ENCODE results near the gene SLC1A4. TPM values are rescaled to one million over a fixed set of nuclear protein-coding genes. Genes with fewer than 3 reads are reported as not detected.

SLC1A4 gene
- total RNA-seq, 4 donors from 2014 or later: 2.7 to 12.4 (median 3.4) TPM

- DNase-seq: no peak
- H3K4me3 ChIP-seq: no peak overlapping the region
- H3K36me3 ChIP-seq: no peaks in the 10 kb centered on the region
- no peaks in the 10 kb centered on the region for H3K9me3 ChIP-seq
- peaks cover 0 to 4% (median 3%) of the 10 kb centered on the region in 4 donors for H3K4me1 ChIP-seq
- TF ChIP-seq CTCF (IDR thresholded peaks at IDR 0.05) (no peak), POLR2A (IDR thresholded peaks at IDR 0.05) (no peak)
- no peak overlapping the region for H3K27ac ChIP-seq
- no peaks in the 10 kb centered on the region for H3K27me3 ChIP-seq
These were observed 37.8 kb upstream of the SLC1A4 start for GRCh38 chr2:64951306-64951953.

DNA sequence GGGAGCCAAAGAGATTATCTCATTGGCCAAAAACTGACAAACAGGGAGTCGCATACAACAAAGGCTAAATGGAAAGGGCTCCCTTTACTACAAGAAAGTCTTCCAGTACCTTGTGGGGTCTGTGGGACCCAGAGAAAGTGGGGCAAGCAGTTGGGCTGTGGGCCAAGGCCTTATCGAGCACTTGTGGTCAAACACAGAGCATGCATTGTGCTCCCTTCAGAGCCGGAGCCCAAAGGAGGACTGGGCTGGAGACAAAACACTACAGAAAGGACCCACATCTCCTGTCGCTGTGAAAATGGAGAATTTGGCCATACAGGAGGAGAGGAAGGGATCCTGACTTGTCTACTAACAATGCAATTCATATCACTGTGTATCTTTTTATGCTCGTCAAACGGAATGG lies 37.1 kb upstream of the SLC1A4 start:
- H3K27ac ChIP-seq: peak overlapping the region in 1 of 4 donors; percentile 22
- H3K4me1 ChIP-seq: peaks cover 0 to 4% (median 0%) of the 10 kb centered on the region in 4 donors
- H3K9me3 ChIP-seq: no peaks in the 10 kb centered on the region
- no peaks in the 10 kb centered on the region for H3K36me3 ChIP-seq
- H3K27me3 ChIP-seq: no peaks in the 10 kb centered on the region
- no peak for TF ChIP-seq POLR2A (IDR thresholded peaks at IDR 0.05)
- no peak for TF ChIP-seq CTCF (IDR thresholded peaks at IDR 0.05)
- no peak for DNase-seq
- no peak overlapping the region for H3K4me3 ChIP-seq

GRCh38 chr2:64952511-64953482 lies 36.4 kb upstream of the SLC1A4 start:
- no peak overlapping the region for H3K4me3 ChIP-seq
- no peak for DNase-seq
- no peak for TF ChIP-seq CTCF (IDR thresholded peaks at IDR 0.05)
- TF ChIP-seq POLR2A (IDR thresholded peaks at IDR 0.05): no peak

GRCh38 chr2:64955467-64955866 lies 33.7 kb upstream of the SLC1A4 start:
- DNase-seq: no peak

More at GRCh38 chr2:64952511-64953482, 36.4 kb upstream of the SLC1A4 start:
- Histone ChIP-seq H3K36me3 (no peaks in the 10 kb centered on the region), H3K27ac (peak overlapping the region in 1 of 4 donors; percentile 22), H3K4me1 (peaks cover 0 to 4% (median 0%) of the 10 kb centered on the region in 4 donors), H3K27me3 (no peaks in the 10 kb centered on the region), H3K9me3 (no peaks in the 10 kb centered on the region)

More at GRCh38 chr2:64955467-64955866, 33.7 kb upstream of the SLC1A4 start:
- no peak overlapping the region for H3K27ac ChIP-seq
- H3K4me1 ChIP-seq: peaks cover 0 to 4% (median 0%) of the 10 kb centered on the region in 4 donors
- H3K27me3 ChIP-seq: no peaks in the 10 kb centered on the region
- TF ChIP-seq CTCF (IDR thresholded peaks at IDR 0.05) (no peak), POLR2A (IDR thresholded peaks at IDR 0.05) (no peak)
- H3K4me3 ChIP-seq: no peak overlapping the region
- no peaks in the 10 kb centered on the region for H3K36me3 ChIP-seq
- H3K9me3 ChIP-seq: no peaks in the 10 kb centered on the region
